Measurements from ENCODE around the gene WDR27. TPM values are rescaled to one million over a fixed set of nuclear protein-coding genes. Genes with fewer than 3 reads are reported as not detected.

WDR27 gene
- total and polyA plus RNA-seq, 12 donors = 6.0 to 66.7 (median 27.7) TPM

DNA sequence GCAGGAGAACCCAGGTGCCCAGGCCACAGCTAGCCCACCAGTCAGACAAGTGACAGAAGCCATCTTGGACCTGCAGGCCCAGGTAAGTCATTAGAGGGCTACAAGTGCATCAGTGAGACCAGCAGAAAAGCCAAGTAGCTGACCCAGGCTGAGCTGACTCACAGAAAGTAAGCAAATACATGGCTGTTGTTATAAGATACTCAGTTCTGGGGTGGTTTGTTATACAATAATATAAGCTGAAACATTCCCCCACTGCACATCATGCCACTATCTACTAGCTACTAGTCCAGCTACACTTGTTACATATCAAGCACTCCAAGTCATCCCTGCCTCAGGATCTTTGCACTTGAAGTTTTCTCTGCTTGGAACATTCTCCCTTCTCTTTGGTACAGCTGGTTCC lies 39.5 kb upstream of the WDR27 start:
- H3K4me1 ChIP-seq (replicated peaks in 1 of 2) = no peaks in the 10 kb centered on the region
- no peaks in the 10 kb centered on the region for H3K27me3 ChIP-seq
- no peak for DNase-seq
- H3K36me3 ChIP-seq (replicated peaks in 1 of 2) = no peaks in the 10 kb centered on the region
- H3K9me3 ChIP-seq (replicated peaks in 1 of 3) = no peaks in the 10 kb centered on the region
- H3K27ac ChIP-seq = no peak overlapping the region
- no peak overlapping the region for H3K4me3 ChIP-seq
- TF ChIP-seq POLR2A (IDR thresholded peaks at IDR 0.05) = no peak
- TF ChIP-seq, protein P1, sequence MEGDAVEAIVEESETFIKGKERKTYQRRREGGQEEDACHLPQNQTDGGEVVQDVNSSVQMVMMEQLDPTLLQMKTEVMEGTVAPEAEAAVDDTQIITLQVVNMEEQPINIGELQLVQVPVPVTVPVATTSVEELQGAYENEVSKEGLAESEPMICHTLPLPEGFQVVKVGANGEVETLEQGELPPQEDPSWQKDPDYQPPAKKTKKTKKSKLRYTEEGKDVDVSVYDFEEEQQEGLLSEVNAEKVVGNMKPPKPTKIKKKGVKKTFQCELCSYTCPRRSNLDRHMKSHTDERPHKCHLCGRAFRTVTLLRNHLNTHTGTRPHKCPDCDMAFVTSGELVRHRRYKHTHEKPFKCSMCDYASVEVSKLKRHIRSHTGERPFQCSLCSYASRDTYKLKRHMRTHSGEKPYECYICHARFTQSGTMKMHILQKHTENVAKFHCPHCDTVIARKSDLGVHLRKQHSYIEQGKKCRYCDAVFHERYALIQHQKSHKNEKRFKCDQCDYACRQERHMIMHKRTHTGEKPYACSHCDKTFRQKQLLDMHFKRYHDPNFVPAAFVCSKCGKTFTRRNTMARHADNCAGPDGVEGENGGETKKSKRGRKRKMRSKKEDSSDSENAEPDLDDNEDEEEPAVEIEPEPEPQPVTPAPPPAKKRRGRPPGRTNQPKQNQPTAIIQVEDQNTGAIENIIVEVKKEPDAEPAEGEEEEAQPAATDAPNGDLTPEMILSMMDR (IDR thresholded peaks at IDR 0.05) = no peak
- intact Hi-C loops (cut with DNase I) = no loop called here

DNA sequence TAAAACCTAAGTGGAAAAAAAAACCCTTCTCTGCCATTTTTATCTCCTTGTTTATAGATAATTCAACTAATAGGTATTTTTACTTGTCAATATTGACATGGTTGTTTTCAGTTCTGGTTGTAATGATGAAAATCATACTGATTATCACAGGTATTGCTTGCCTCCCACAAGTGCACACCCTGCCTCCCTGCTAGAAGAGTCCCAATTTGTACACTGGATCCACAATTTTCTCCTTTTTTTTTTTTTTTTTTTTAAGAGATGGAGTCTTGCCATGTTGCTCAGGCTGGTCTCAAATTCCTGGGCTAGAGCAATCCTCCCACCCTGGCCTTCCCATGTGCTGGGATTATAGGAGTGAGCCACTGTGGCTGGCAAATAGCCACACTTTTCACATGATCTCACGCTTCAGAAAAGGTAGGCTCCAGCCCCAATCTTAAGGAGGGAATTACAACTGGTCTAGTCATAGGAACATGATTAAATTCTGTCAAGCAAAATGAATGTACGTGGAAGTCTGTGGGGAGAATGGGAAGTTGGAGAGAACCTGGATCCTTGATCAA lies 37.2 kb upstream of the WDR27 start:
- DNase-seq = no peak
- H3K4me3 ChIP-seq = no peak overlapping the region
- TF ChIP-seq, protein P1 (IDR thresholded peaks at IDR 0.05) = no peak
- TF ChIP-seq POLR2A (IDR thresholded peaks at IDR 0.05) = no peak
- no peaks in the 10 kb centered on the region for H3K4me1 ChIP-seq (replicated peaks in 1 of 2)
- no peaks in the 10 kb centered on the region for H3K27me3 ChIP-seq
- H3K27ac ChIP-seq = no peak overlapping the region
- H3K9me3 ChIP-seq (replicated peaks in 1 of 3) = no peaks in the 10 kb centered on the region
- intact Hi-C loops (cut with DNase I) = no loop called here
- WGBS, 4 donors = 83 to 95% (median 93%) methylated on average over 2 of the region's 2 CpGs
- no peaks in the 10 kb centered on the region for H3K36me3 ChIP-seq (replicated peaks in 1 of 2)

DNA sequence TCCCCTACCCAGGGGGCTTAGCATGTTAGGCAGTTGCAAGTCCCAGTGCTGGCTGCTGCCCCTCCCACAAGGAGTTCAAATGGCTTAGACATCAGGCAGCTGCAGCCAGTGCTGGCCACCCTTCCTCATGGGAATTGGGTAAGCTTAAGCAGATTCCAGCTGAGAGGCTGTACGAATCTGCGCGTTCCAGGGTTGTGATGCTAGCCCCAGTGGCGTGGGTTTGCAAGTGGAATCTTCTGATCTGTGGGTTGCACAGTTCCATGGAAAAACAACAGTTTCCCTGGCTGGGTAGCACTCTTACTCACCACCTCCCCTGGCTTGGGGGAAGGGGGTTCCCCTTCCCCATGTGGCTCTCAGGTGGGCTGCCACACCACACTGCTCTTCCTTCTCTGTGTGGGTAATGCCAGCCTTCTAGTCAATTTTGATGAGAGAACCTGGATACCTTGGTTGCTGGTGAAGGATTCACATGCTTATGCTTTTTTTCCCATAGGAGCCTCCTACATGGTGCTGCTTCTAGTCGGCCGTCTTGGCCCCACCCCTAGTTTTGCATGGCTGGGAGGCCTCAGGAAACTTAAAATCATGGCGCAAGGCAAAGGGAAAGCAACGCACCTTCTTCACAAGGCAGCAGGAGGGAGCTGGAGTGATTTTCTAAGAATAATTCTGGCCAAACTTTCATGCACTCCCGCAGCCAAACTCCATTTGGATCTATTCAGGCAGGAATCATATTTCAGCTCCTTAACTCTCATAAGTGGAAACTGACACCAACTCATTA lies 36.6 kb upstream of the WDR27 start:
- H3K4me3 ChIP-seq = no peak overlapping the region
- no peaks in the 10 kb centered on the region for H3K4me1 ChIP-seq (replicated peaks in 1 of 2)
- H3K36me3 ChIP-seq (replicated peaks in 1 of 2) = no peaks in the 10 kb centered on the region
- intact Hi-C loops (cut with DNase I) = no loop called here
- no peaks in the 10 kb centered on the region for H3K9me3 ChIP-seq (replicated peaks in 1 of 3)
- no peak overlapping the region for H3K27ac ChIP-seq
- WGBS, 4 donors = 69 to 80% (median 78%) methylated on average over 5 to 9 of the region's 9 CpGs
- no peaks in the 10 kb centered on the region for H3K27me3 ChIP-seq
- no peak for DNase-seq
- TF ChIP-seq, protein P1 (IDR thresholded peaks at IDR 0.05) = no peak
- TF ChIP-seq POLR2A (IDR thresholded peaks at IDR 0.05) = no peak

DNA sequence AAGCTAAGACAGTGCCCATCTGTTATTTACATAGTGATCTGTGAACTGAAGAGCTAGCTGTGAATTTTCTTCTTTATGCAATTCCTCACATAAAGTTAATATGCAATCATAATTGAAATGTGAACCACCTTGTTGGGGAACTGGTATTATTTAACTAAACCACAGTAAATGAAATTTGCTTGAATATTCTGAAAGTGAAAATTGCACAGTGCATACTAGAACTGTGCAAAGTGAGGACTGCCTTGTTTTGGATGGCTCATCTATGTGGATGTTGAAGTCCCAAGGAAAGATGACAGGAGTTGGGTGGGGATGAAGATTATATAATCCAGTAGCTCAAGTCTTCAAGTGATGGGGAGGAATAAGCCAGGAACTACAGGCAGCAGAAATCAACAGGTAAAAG lies 28.1 kb upstream of the WDR27 start:
- Histone ChIP-seq H3K27me3 (no peaks in the 10 kb centered on the region), H3K36me3 (replicated peaks in 1 of 2) (no peaks in the 10 kb centered on the region), H3K4me1 (replicated peaks in 1 of 2) (peaks cover 0 to 13% of the 10 kb centered on the region in 2 donors), H3K27ac (no peak overlapping the region), H3K4me3 (no peak overlapping the region), H3K9me3 (replicated peaks in 1 of 3) (no peaks in the 10 kb centered on the region)
- DNase-seq = no peak
- intact Hi-C loops (cut with DNase I) = no loop called here
- no peak for TF ChIP-seq POLR2A (IDR thresholded peaks at IDR 0.05)
- TF ChIP-seq, protein P1 (IDR thresholded peaks at IDR 0.05) = no peak
